ENCODE measurements around the gene SNCAIP.
A peak's percentile ranks its signal among the peaks of the same experiment; 100 is the strongest.

The SNCAIP gene

GRCh38 chr5:122311961-122312590, at the start of gene SNCAIP:
Gene SNCAIP, plus strand, starts transcription at chr5:122312237. Its CDS starts 78,898 bp downstream, at chr5:122391135.
- peak; percentile 63 for DNase-seq (ENCODE audit: low spot score)

GRCh38 chr5:122263352-122264030, 48.5 kb upstream of the SNCAIP start:
- DNase-seq (ENCODE audit: low spot score): no peak

- no peak for DNase-seq (ENCODE audit: low spot score)
These were observed 47.4 kb upstream of the SNCAIP start for GRCh38 chr5:122264610-122265009.

- no peak for DNase-seq (ENCODE audit: low spot score)
These were observed 44.9 kb upstream of the SNCAIP start for GRCh38 chr5:122267185-122267584.

- DNase-seq (ENCODE audit: low spot score): no peak
These were observed 38.3 kb upstream of the SNCAIP start for GRCh38 chr5:122273696-122274095.

GRCh38 chr5:122283592-122283991, 28.4 kb upstream of the SNCAIP start:
- no peak for DNase-seq (ENCODE audit: low spot score)

- DNase-seq (ENCODE audit: low spot score): no peak
These were observed 25.5 kb upstream of the SNCAIP start for GRCh38 chr5:122286541-122286940.

GRCh38 chr5:122287101-122287500, 24.9 kb upstream of the SNCAIP start:
- DNase-seq (ENCODE audit: low spot score): no peak

GRCh38 chr5:122291000-122291901, 20.8 kb upstream of the SNCAIP start:
- no peak for DNase-seq (ENCODE audit: low spot score)

- DNase-seq (ENCODE audit: low spot score): no peak
These were observed 19.7 kb upstream of the SNCAIP start for GRCh38 chr5:122292332-122292731.

- DNase-seq (ENCODE audit: low spot score): peak; percentile 45
These were observed 16.9 kb upstream of the SNCAIP start for GRCh38 chr5:122295138-122295537.

GRCh38 chr5:122296871-122297270, 15.2 kb upstream of the SNCAIP start:
- no peak for DNase-seq (ENCODE audit: low spot score)

GRCh38 chr5:122297587-122298298, 14.3 kb upstream of the SNCAIP start:
- DNase-seq (ENCODE audit: low spot score): no peak

GRCh38 chr5:122300374-122300773, 11.7 kb upstream of the SNCAIP start:
- DNase-seq (ENCODE audit: low spot score): no peak

- no peak for DNase-seq (ENCODE audit: low spot score)
These were observed 11.0 kb upstream of the SNCAIP start for GRCh38 chr5:122301016-122301415.

GRCh38 chr5:122304471-122305215, 7.4 kb upstream of the SNCAIP start:
- no peak for DNase-seq (ENCODE audit: low spot score)

GRCh38 chr5:122306461-122306860, 5.6 kb upstream of the SNCAIP start:
- DNase-seq (ENCODE audit: low spot score): no peak

GRCh38 chr5:122310889-122311288, 1.1 kb upstream of the SNCAIP start:
- no peak for DNase-seq (ENCODE audit: low spot score)

GRCh38 chr5:122311497-122311960, 508 bp upstream of the SNCAIP start:
- DNase-seq (ENCODE audit: low spot score): no peak

- DNase-seq (ENCODE audit: low spot score): no peak
These were observed 762 bp downstream of the SNCAIP start for GRCh38 chr5:122312591-122313406.
